Uterus (tissue), 2 donors: Measurements from ENCODE around the gene IRGC.

Source experiments
- POLR2A ChIP-seq, 2 donors: fragments of 450-650 bp; IDR thresholded peaks; one replicate each; pipeline ENCODE4 v1.6.1; 2016; ENCODE audit warnings: antibody characterized with exemption in 2 of 2, mild to moderate bottlenecking in 1 of 2, moderate library complexity in 1 of 2
- TF ChIP-seq, protein P1 (sequence below), 4 experiments: fragments of 200-600 bp in 2 of 4; fragments of 450-650 bp in 2 of 4; sonication (generic) in 2 of 4; IDR thresholded peaks; one replicate each; pipeline ENCODE4 v1.5.1; 2016 to 2019; ENCODE audit warnings: antibody characterized with exemption in 4 of 4, mild to moderate bottlenecking in 2 of 4, moderate library complexity in 1 of 4

GRCh38 chr19:43729919-43730318 lies 14.0 kb downstream of the IRGC start:
- no peak for TF ChIP-seq POLR2A (IDR thresholded peaks at IDR 0.05)
- TF ChIP-seq, protein P1, sequence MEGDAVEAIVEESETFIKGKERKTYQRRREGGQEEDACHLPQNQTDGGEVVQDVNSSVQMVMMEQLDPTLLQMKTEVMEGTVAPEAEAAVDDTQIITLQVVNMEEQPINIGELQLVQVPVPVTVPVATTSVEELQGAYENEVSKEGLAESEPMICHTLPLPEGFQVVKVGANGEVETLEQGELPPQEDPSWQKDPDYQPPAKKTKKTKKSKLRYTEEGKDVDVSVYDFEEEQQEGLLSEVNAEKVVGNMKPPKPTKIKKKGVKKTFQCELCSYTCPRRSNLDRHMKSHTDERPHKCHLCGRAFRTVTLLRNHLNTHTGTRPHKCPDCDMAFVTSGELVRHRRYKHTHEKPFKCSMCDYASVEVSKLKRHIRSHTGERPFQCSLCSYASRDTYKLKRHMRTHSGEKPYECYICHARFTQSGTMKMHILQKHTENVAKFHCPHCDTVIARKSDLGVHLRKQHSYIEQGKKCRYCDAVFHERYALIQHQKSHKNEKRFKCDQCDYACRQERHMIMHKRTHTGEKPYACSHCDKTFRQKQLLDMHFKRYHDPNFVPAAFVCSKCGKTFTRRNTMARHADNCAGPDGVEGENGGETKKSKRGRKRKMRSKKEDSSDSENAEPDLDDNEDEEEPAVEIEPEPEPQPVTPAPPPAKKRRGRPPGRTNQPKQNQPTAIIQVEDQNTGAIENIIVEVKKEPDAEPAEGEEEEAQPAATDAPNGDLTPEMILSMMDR (IDR thresholded peaks at IDR 0.05), result no peak
